HG03571 (cell line): ENCODE data around the gene ANKFN1.
"Not testable (repeated sequence)": the region's sequence is repeated elsewhere in the genome, so short reads cannot be mapped to it uniquely, and the experiment has no call there.

Experiments used
- ATAC-seq: cut with Tn5 transposase; IDR thresholded peaks from one replicate; pipeline ENCODE4 v1.9.1; 2021; ENCODE audit not compliant: unreplicated experiment

ANKFN1 gene

GRCh38 chr17:56325313-56326000 is 172.2 kb downstream of the ANKFN1 start:
- ATAC-seq, result no peak

- no peak for ATAC-seq
These were observed 172.7 kb downstream of the ANKFN1 start for GRCh38 chr17:56326001-56326359.

- no peak for ATAC-seq
These were observed 194.4 kb downstream of the ANKFN1 start for GRCh38 chr17:56347639-56348038.

- no peak for ATAC-seq
These were observed 197.3 kb downstream of the ANKFN1 start for GRCh38 chr17:56350592-56350991.

GRCh38 chr17:56351675-56352074 is 198.4 kb downstream of the ANKFN1 start:
- ATAC-seq, result no peak

GRCh38 chr17:56358651-56359050 is 205.4 kb downstream of the ANKFN1 start:
- no peak for ATAC-seq

GRCh38 chr17:56359518-56359917 is 206.2 kb downstream of the ANKFN1 start:
- ATAC-seq, result no peak

- no peak for ATAC-seq
These were observed 214.1 kb downstream of the ANKFN1 start for GRCh38 chr17:56367366-56367765.

- no peak for ATAC-seq
These were observed 220.9 kb downstream of the ANKFN1 start for GRCh38 chr17:56373981-56374833.

- ATAC-seq, result no peak
These were observed 236.1 kb downstream of the ANKFN1 start for GRCh38 chr17:56389356-56389755.

GRCh38 chr17:56392321-56392720 is 239.0 kb downstream of the ANKFN1 start:
- no peak for ATAC-seq

- no peak for ATAC-seq
These were observed 239.9 kb downstream of the ANKFN1 start for GRCh38 chr17:56393156-56393555.

- ATAC-seq, result no peak
These were observed 242.5 kb downstream of the ANKFN1 start for GRCh38 chr17:56395787-56396186.

- no peak for ATAC-seq
These were observed 253.8 kb downstream of the ANKFN1 start for GRCh38 chr17:56407086-56407485.

- ATAC-seq, result not testable (repeated sequence)
These were observed 259.1 kb downstream of the ANKFN1 start for GRCh38 chr17:56412356-56412755.

GRCh38 chr17:56416682-56417351 is 263.5 kb downstream of the ANKFN1 start:
- ATAC-seq, result no peak

- ATAC-seq, result no peak
These were observed 270.7 kb downstream of the ANKFN1 start for GRCh38 chr17:56424005-56424404.

GRCh38 chr17:56424543-56425044 is 271.3 kb downstream of the ANKFN1 start:
- no peak for ATAC-seq

GRCh38 chr17:56425483-56425882 is 272.2 kb downstream of the ANKFN1 start:
- ATAC-seq, result no peak

- no peak for ATAC-seq
These were observed 273.6 kb downstream of the ANKFN1 start for GRCh38 chr17:56426901-56427300.

- ATAC-seq, result no peak
These were observed 278.5 kb downstream of the ANKFN1 start for GRCh38 chr17:56431736-56432135.

- ATAC-seq, result no peak
These were observed 279.2 kb downstream of the ANKFN1 start for GRCh38 chr17:56432443-56432842.
